Eye (tissue), 1 donor: ENCODE measurements around the gene CSE1L.
A peak's percentile ranks its signal among the peaks of the same experiment; 100 is the strongest.
"Not testable (repeated sequence)": the region's sequence is repeated elsewhere in the genome, so short reads cannot be mapped to it uniquely, and the experiment has no call there.

ENCODE experiments used
- DNase-seq: peaks from one replicate; pipeline ENCODE4 v3.0.0-alpha.2; 2015

Gene CSE1L, protein sequence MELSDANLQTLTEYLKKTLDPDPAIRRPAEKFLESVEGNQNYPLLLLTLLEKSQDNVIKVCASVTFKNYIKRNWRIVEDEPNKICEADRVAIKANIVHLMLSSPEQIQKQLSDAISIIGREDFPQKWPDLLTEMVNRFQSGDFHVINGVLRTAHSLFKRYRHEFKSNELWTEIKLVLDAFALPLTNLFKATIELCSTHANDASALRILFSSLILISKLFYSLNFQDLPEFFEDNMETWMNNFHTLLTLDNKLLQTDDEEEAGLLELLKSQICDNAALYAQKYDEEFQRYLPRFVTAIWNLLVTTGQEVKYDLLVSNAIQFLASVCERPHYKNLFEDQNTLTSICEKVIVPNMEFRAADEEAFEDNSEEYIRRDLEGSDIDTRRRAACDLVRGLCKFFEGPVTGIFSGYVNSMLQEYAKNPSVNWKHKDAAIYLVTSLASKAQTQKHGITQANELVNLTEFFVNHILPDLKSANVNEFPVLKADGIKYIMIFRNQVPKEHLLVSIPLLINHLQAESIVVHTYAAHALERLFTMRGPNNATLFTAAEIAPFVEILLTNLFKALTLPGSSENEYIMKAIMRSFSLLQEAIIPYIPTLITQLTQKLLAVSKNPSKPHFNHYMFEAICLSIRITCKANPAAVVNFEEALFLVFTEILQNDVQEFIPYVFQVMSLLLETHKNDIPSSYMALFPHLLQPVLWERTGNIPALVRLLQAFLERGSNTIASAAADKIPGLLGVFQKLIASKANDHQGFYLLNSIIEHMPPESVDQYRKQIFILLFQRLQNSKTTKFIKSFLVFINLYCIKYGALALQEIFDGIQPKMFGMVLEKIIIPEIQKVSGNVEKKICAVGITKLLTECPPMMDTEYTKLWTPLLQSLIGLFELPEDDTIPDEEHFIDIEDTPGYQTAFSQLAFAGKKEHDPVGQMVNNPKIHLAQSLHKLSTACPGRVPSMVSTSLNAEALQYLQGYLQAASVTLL

DNA sequence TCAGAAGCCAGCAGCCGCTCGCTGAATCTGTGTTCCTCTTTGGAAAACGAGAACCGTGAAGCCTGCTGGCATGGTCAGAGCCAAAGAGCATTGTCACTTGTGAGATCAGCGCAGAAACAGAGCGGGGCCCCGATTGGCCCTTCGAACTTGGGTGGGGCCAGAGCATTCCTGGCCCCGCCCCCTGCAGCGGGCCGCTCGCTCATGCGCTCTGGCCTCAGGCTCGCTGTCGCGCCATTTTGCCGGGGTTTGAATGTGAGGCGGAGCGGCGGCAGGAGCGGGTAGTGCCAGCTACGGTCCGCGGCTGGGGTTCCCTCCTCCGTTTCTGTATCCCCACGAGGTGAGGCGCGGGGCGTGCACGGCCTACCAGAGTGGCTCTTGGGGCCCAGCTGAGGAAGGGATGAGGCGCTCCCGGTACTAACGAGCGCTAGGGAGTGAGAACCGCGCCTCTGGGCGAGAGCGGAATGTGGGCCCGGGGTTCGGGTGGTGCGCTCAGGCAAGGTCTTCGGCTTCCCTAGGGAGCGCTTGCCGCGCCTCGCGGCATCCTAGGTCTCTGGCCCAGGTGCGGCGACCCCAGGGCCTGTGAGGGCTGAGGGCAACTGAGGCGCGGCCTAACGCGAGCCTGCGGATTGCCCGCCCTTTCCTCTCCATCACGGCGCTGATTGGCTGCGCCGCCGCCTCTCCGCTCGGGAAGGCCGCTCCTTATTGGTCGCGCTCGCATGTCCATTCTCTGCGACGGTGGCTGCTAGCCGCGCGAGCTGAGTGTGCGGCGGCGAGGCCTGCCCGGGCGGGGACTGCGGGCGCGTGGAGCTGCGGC, at the start of gene CSE1L:
TSS of gene CSE1L (plus strand) at position 226 of the 814 bp plus-strand sequence. CDS start 12,152 bp downstream, outside the sequence.
- DNase-seq = peak; percentile 98

DNA sequence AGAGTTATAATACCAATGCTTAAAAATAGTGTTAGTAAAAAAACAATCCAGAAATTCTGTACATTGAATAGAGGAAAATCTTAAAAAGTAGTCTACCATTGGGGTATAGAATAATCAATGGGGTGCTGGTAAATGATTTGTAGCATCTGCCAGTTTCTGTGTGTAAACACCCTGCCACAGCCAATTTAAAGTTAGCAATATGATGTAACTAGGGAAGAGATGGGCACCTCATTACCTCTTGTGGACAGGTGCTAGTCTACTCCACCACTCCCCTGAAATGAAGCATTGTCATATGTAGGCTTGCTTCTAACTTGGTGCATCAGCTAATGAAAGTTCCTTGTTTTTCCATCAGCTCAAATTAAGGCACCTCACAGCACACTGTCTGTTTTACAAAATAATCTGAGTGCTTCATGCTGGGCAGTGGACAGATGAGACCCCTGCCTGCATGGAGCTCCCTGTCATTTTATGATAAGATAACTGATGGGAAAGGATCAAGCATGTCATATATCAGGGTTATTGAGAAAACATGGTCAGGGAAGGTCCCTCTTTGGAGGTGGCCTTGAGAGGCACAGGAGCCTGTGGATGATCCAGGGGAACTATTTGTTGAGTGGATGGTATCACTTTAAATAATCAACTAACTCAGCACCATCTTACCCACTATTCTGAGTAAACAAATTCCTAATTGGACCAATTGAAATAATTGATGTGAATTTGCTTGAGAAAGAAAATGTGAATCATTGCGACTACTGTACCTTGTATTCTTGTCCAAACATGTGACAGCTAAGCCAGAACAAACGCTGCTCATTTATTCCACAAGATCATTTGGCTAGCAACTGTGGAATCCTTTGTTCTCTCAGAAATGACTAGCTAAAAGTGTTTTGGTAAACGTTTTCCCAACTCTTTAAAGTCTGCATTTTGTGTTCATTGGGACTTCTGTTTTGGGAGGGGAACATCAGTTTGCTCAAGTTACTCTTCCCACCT, 45.9 kb upstream of the CSE1L start:
- no peak for DNase-seq

DNA sequence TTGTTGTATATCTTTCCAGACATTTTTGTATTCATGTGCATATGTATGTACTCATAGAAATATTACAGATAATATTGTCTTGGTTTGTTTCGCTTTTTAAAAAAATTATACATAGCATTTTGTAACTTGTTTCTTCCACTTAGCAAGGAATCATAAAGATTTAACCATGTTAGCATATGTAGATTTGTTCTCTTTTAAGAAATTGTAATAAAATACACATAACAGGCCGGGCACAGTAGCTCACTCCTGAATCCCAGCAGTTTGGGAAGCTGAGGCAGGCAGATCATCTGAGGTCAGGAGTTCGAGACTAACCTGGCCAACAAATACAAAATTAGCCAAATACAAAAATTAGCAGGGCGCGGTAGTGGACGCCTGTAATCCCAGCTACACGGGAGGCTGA, 44.4 kb upstream of the CSE1L start:
- no peak for DNase-seq

DNA sequence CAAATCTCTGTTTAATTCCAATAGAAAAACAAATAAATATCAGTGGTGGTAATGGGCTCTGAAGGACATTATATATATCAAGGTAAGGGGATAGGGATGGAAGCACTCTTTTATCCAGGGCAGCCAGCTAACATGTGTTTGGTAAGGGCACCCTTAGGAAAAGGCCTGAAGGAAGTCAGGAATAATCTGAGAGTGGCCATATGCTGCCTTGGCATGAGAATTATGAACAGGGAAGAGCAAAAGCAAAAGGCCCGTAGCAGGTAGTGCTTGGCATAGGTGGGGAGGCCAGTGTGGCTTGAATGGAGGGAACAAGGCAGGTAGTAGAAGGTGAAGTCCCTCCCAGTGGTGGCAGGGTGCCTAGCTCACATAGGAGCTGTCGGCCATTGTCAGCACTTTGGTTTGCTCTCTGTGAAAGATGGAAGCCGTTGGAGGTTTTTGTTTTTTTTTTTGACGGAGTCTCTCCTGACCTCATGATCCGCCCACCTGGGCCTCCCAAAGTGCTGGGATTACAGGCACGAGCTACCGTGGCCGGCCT, 39.6 kb upstream of the CSE1L start:
- no peak for DNase-seq

DNA sequence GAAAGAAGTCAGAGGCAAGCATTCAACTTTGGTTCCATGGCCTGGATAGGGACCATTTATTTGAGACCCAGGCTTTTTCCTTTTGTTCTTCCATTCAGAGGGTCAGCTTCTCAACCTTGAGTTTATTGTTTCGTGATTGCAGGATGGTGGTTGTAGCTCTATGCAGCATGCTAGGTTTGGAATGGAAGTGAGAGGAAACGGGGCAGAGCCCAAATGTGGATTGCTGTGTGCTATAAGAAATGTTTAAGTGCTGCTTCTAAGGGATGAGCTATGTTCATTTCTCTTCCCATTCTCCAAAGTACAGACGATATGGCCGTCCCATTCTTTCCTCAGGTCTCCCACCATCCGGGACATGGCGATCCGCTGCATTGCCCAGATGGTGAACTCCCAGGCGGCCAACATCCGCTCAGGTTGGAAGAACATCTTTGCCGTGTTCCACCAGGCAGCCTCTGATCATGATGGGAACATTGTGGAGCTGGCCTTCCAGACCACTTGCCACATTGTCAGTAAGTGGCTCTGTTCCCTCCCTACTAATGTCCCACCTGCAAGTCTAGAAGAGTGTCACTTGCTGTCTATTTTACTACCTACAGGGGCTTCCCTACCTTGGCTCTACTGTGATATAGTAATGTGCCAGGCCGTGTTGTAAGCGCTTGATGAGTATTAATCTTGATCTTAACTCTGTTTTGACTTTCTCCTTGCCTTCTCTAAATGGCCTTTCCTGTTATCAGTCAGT, 36.0 kb upstream of the CSE1L start:
- DNase-seq = no peak

DNA sequence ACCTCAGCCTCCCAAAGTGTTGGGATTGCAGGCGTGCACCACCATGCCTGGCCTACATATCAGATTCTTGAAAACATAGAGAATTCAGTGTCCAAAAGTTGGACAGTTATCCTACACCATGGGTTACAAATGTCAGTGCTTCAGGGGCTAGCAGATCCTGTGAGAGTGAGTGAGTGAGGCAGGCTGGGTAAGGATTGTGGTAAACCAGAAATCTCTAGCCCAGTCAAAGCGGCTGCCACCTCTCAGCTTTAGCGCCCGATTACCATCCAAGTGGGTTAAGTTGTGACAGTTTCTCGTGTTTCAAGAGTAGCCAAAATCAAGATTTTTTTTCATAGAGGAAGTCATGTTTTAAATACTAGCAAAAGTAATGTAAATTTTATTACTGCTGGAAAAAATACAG, 21.9 kb upstream of the CSE1L start:
- DNase-seq = no peak

DNA sequence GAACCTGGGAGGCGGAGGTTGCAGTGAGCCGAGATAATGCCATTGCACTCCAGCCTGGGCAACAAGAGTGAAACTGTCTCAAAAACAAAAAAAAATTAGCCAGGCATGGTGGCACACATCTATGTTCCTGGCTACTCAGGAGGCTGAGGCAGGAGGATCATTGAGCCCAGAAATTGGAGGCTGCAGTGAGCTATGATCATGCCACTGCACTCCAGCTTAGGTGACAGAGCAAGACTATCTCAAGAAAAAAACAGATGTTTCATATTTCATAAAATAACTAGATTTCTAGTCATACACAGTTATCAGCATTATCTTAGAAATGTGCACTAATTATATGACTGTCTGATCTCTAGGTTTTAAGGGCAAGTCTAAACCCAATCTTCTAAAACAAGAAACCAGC, 17.9 kb upstream of the CSE1L start:
- not testable (repeated sequence) for DNase-seq

DNA sequence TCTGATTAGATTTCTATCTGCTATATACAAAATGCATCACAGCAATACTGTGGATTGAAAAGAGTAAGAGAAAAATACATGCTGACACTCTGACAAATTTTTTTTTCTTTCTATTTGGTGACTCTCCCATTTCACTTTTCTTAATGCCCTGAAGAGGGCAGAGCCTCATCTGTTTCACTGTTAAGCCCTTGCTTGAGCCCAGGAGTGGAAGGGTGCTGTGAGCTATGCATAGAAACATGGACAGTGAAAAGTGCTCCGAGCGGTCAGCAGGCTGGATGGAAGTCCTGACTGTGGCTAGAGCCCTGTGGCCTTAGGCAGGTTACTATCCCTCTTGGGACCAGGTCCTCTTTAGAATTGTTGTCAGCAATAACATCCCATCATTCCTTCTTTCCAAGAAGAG, 17.4 kb upstream of the CSE1L start:
- DNase-seq = no peak

DNA sequence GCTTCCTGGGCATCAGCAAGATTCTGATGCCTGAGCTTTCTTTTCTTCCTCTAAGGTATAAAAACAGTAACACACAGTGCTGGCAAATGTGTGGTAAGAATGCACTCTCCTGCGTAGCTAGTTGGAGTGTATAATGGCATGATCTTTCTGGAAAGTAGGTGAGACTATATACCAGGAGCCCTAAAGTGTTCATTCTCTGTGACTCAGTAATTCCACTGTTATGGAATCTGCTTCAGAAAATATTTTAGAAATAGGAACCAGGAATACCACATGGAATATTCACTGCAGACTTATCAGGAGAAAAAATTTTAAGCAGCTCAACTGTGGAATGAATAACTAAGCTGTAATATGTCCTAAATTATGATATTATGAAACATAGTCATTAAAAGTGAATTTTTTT, 16.9 kb upstream of the CSE1L start:
- DNase-seq = no peak

DNA sequence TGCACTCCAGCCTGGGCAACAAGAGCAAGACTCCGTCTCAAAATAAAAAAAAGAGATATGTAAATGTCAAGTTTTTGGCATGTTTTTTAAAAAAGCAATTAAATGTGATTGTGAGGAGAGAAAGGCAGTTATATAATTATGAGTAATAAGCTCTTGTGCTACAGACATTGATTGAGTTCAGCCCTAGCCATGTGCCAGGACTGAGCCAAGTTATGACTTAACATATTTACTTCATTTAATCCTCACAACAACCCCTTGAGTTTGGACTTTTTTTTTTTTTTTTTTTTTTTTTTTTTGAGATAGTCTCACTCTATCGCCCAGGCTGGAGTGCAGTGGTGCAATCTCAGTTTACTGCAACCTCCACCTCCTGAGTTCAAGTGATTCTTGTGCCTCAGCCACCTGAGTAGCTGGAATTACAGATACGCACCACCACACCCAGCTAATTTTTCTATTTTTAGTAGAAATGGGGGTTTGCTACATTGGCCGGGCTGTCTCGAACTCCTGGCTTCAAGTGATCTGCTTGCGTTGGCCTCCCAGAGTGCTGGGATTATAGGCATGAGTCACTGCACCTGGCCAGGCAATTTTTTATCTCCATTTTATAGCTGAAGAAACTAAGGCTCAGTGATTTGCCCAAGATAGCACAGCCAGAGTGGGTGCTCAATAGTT, 15.0 kb upstream of the CSE1L start:
- no peak for DNase-seq

DNA sequence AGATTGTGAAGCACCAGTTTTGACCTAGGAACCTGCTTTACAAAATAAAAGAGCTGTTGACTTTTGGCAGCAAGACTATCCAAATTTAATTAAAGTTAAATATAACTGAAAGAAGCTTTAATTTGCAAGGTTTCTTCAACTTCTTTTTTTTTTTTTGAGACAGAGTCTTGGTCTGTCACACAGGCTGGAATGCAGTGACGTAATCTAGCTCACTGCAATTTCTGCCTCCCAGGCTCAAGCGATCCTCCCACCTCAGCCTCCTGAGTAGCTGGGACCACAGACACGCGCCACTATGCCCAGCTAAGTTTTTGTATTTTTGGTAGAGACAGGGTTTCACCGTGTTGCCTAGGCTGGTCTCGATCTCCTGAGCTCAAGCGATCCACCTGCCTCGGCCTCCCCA, 13.7 kb upstream of the CSE1L start:
- no peak for DNase-seq

DNA sequence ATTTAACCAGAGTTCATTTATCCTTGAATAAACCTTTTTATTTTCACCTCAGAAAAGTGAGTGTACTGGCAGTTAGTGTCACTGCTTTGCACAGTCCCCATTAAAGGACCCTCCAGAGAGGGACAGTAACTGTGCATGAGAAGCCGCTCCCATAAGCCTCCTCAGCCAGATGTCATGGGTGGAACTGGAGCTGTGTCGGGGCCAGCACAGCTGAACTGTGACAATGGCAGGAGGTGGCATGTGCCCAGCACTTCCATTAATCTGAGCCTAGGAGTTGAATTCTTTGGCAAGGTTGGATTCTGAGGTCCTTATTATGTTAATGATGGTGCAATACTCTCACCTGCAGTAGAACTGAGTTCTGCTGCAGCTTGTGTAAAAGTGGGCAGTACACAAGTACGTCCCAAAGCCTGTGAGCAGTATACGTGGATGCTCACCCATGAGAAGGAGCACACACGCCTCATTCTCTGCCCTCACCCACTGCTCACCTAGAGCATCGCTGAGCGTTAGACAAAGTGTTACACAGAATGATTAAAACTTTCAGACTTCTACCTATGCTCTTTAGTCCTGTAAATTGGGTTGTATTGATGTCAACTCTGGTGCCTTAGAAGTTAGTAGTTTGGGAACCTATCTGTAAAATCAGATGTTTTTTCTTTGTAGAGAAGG, 11.9 kb upstream of the CSE1L start:
- no peak for DNase-seq

DNA sequence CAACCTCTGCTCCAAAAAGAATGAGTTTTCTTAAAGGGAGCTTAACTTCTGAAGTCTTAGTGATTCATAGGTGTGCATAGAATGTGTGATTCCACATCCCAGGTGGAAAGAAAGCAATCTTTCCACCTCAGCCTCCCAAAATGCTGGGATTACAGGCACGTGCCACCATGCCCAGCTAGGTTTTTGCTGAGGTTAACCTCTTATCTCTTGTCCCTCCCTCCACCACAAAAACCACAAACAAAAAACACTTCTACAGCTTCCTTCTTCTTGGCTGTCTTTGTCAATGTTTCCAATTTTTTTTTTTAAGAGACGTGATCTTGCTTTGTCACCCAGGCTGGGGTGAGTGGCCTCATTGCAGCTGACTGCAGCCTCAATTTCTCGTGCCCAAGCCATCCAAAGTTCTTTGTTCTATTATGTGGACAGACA, 8.1 kb upstream of the CSE1L start:
- DNase-seq = no peak

DNA sequence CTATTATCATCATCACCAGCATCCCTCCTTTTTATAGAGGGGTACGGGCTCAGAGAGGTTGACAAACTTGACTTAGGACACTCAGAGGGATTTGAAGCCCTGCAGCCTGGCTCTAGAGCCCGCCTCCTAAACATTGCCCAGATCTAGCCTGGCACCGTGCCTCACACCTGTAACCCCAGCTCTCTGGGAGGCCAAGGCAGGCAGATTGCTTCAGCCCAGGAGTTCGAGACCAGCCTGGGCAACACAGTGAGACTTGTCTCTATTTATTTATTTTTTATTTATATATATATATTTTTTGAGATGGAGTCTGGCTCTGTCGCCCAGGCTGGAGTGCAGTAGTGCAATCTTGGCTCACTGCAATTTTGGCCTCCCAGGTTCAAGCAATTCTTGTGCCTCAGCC, 6.3 kb upstream of the CSE1L start:
- no peak for DNase-seq

DNA sequence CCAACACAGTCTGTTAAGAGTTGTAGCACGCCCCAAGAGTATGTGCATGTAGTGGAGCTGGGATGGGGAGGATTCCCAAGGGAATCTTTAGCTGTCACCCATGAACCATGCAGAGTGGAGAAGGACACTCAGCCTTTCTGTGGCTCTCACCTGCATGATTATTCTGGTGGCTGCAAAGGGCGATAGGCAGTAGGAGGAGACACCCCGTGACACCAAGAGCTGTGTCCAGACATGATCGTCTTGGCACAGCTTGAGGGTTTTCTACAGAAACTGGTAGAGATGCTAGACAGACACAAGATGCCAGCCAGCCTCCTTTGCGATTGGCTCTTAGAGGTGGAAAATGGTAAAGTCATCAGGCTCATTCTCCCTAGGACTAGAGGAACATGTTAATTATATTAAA, 3.1 kb upstream of the CSE1L start:
- DNase-seq = no peak

DNA sequence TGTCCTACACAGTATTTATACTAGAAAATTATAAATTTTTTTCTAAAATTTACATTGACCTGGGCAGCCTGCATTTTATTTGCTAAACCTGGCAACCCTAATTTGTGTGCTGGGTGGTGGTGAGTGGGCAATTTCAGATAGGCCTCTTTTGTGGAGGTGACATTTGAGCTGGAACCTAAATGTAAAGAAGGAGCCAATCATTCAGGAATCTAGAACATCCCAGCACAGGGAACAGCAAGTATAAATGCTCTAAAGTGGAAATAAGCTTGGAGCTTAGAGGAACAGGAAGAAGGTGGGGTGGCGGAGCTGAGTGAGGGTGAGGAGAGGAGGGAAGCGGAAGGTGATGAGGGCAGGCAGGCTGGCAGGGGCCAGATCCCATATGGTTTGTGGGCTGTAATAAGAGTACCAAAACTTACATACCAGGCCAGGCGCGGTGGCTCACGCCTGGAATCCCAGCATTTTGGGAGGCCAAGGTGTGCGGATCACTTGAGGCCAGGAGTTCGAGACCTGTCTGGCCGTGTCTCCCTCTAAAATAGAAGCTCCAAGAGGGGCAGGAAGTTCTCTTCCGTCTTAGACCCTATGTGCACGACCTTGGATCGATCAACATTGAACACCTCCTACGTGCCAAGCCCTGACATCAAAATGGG, 549 bp upstream of the CSE1L start:
- no peak for DNase-seq

DNA sequence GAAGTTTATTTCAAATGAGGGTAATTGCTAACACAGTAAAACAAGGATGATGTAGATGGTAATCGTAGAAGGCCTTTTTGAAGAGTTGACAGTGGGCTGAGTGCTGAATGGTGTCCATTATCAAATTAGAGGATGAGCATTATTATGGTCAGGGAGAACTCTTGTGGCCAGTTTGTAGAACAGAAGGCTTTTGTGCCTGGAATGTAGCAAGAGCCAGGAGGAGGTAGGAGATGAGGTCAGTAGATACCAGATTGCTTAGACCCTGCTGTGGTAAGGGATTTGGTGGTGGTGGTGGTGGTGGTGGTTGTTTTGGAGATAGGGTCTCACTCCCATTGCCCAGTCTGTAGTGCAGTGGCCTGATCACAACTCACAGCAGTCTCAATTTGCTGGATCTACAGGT, 6.2 kb downstream of the CSE1L start:
- DNase-seq = no peak

DNA sequence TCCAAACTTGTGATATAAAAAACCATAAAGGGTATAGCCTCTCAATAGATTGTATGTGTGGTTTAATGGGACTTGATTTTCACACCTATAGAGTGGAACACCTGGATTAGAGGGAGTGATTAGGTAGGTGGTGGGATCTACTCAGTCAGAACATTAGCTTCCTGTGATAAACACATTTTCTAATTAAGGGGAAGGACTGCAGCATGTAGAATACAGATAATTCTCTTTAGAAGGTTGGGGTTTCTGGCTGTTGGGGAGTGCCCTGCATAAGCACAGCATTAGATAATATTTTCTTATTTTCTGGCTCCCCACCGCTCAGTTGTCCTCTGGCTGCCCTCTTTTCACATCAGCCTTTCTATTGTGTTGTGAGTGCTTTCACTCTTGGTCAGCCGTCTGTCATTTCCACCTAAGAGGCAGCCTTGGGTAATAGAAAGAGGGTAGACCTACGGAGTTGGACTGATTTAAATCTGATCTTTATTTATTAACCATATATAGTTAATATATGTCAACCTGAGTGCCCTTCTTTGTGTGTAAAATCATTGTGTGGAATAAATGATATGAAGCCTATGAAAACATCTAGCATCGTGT, 8.0 kb downstream of the CSE1L start:
- DNase-seq = no peak

DNA sequence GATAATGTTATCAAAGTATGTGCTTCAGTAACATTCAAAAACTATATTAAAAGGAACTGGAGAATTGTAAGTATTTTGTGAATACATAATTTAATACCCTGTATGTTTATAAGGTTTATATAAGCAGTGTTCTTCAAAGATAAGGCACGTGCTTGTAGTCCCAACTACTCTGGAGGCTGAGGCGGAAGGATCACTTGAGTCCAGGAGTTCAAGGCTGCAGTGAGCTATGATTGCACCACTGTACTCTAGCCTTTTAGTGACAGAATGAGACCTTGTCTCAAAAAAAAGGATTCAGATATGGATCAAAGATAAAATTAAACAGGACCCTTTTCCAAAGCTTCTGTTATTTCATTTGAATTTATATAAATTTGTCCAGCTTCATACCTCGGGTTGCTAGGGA, 17.2 kb downstream of the CSE1L start:
- DNase-seq = no peak
